NB4 (cell line): ENCODE data around the gene UNC119B.

Source experiments
- DNase-seq: peaks from one replicate; pipeline ENCODE4 v3.0.0; 2010; ENCODE audit warnings: low read depth
- H3K4me3 ChIP-seq: one replicate; pipeline ENCODE4 v1.5.1; 2011; ENCODE audit warnings: mild to moderate bottlenecking, low read depth, low read length, moderate library complexity
- MYC ChIP-seq: IDR thresholded peaks from 2 replicates; pipeline ENCODE4 v1.6.1; 2011; ENCODE audit warnings: low read depth, low read length
- POLR2A ChIP-seq: IDR thresholded peaks from 2 replicates; pipeline ENCODE4 v1.6.1; 2011; ENCODE audit warnings: mild to moderate bottlenecking; ENCODE audit not compliant: insufficient read length; ENCODE audit errors: extremely low read depth
- TF ChIP-seq, protein P1 (sequence below): IDR thresholded peaks from 2 replicates; pipeline ENCODE4 v1.6.1; 2011; ENCODE audit warnings: low read depth, low read length
- TF ChIP-seq, protein P2 (sequence below): IDR thresholded peaks from one replicate; pipeline ENCODE4 v1.5.1; 2012; ENCODE audit warnings: low read depth, low read length

Gene UNC119B

DNA sequence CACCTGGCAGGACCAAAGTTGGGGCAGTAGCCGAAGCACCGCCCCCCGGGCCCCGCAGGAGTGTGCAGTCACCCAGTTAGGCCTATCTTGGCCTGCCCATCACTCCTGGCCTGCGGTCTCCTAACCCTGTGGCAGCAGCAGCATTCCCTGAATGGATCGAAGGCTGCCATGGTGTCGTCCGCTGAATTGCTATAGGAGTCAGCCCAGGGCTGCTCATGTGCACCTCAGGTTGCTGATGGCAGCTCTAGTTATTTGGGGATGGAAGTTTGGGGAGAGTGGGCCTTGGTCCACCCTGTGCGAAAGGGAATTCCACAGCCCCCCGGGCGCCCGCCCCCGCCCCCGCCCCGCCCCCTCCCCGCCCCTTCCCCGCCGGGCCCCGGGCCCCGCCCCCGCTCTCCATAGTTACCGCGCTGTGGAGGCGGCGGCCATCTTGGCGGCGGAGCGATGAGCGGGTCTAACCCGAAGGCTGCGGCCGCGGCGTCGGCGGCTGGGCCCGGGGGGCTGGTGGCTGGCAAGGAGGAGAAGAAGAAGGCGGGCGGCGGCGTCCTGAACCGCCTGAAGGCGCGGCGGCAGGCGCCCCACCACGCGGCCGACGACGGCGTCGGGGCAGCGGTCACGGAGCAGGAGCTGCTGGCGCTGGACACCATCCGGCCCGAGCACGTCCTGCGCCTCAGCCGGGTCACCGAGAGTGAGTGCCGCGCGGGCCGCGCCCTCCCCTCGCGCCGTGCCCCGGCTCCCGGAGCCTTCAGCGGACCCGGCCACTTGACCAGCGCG is at the start of gene UNC119B:
Gene UNC119B (plus strand): TSS at position 428 of the 774 bp plus-strand sequence. CDS start 17 bp downstream, at position 445.
- peak within 1 kb of the TSS; percentile 73 for H3K4me3 ChIP-seq
- peak; percentile 79 for DNase-seq
- TF ChIP-seq POLR2A: peak; percentile 65
- no peak for TF ChIP-seq MYC
- TF ChIP-seq, protein P1, sequence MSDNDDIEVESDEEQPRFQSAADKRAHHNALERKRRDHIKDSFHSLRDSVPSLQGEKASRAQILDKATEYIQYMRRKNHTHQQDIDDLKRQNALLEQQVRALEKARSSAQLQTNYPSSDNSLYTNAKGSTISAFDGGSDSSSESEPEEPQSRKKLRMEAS: peak; percentile 26; the same call in 1 of the 2 replicates

DNA sequence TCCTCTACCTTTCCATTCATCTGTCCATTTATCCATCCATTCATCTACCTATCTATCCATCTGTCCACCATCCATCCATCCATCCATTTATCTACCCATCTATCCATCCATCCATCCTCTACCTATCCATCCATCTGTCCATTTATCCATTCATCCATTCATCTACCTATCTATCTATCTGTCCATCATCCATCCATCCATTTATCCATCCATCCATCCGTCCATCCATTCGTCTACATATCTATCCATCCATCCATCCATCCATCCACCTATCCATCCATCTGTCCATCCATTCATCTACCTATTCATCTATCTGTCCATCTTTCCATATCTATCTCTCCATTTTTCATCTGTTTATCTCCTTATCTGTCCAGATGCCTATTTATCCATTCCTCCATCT is 48.8 kb upstream of the UNC119B start:
- H3K4me3 ChIP-seq: no peak overlapping the region
- TF ChIP-seq, protein P2, sequence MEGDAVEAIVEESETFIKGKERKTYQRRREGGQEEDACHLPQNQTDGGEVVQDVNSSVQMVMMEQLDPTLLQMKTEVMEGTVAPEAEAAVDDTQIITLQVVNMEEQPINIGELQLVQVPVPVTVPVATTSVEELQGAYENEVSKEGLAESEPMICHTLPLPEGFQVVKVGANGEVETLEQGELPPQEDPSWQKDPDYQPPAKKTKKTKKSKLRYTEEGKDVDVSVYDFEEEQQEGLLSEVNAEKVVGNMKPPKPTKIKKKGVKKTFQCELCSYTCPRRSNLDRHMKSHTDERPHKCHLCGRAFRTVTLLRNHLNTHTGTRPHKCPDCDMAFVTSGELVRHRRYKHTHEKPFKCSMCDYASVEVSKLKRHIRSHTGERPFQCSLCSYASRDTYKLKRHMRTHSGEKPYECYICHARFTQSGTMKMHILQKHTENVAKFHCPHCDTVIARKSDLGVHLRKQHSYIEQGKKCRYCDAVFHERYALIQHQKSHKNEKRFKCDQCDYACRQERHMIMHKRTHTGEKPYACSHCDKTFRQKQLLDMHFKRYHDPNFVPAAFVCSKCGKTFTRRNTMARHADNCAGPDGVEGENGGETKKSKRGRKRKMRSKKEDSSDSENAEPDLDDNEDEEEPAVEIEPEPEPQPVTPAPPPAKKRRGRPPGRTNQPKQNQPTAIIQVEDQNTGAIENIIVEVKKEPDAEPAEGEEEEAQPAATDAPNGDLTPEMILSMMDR: no peak
- no peak for TF ChIP-seq POLR2A
- TF ChIP-seq, protein P1: no peak
- no peak for TF ChIP-seq MYC
- no peak for DNase-seq

DNA sequence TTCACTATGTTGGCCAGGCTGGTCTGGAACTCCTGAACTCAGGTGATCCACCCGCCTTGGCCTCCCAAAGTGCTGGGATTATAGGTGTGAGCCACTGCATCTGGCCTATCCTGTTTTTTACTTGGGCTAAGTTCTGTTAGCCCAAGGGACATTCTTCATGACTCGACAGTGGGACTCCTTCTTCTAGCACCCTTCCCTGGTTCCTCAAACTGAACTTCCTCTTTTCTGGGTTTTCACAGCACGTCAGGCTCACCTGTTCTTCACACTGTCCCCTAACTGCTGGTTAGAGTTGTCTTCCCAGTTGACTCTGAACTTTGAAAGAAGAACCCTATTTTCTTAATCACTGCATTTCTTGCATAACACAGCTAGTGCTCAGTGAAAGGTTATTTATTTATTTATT is 47.4 kb upstream of the UNC119B start:
- no peak overlapping the region for H3K4me3 ChIP-seq
- DNase-seq: peak; percentile 80
- TF ChIP-seq, protein P1: no peak
- no peak for TF ChIP-seq POLR2A
- TF ChIP-seq MYC: no peak
- TF ChIP-seq, protein P2: no peak

DNA sequence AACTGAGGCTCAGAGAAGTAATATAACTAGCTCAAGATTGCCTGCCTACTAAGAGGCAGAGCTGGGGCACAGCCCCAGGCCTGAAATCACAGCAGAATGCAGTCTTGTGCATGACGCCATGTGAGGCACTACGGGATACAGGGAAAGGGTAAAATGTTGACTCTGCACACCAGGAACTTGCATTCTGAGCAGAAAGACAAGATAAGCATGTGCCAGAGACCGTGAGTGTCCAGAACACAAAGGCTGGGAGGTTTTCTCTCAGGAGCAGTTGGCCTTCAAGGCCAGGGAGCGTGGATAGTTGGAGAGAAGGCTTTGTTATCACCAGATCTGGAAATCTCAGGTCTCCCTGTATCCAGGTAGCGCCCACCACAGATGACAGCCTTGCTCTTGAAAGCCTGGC is 46.5 kb upstream of the UNC119B start:
- no peak overlapping the region for H3K4me3 ChIP-seq
- no peak for DNase-seq
- TF ChIP-seq, protein P2: no peak
- TF ChIP-seq MYC (no peak), POLR2A (no peak)
- TF ChIP-seq, protein P1: no peak

DNA sequence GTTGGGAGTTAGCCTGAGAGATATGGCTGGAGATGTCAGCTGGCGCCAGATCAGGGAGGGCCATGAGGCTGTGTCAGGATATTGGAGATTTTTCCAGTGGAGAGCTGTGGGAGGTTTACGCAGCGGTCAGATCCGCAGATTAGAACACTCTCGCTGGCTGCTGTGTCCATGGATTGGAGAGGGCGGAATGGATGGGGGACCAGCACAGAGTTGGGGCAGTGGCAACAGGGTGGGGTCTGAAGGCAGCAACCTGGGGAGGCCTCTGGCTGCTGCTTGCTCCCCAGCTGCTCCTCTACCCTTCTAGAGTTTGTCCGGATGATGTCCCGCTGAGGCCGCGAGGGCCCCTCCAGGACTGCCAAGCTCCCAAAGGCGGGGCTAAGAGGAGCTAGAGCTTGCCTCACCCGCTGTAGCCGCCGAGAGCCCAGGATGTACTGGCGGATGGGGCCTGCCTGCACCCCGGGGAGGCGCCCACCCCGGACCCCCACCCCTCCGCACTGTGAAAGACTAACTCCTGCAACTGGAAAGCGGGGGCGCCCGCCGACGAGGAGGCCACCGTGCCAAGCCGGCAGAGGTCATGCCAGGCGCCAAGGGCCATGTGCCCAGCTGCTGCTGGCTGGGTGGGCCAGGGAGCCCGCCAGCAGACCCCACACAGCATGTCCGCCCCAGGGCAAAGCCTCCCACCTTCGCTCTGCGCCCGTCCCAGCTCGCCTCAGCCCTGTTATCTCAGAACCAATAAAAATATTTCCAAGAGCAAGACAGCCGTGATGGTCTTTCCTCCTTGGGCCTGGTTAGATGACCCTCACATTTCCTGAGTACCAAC is 43.5 kb upstream of the UNC119B start:
- no peak overlapping the region for H3K4me3 ChIP-seq
- no peak for DNase-seq
- TF ChIP-seq, protein P1: no peak
- no peak for TF ChIP-seq MYC
- TF ChIP-seq, protein P2: no peak
- no peak for TF ChIP-seq POLR2A
